Measurements from ENCODE around the gene DIPK1B. TPM values are rescaled to one million over a fixed set of nuclear protein-coding genes. Genes with fewer than 3 reads are reported as not detected.

DIPK1B gene
- total RNA-seq, 2 donors from 2014 or later: 2.0 to 25.7 TPM

DNA sequence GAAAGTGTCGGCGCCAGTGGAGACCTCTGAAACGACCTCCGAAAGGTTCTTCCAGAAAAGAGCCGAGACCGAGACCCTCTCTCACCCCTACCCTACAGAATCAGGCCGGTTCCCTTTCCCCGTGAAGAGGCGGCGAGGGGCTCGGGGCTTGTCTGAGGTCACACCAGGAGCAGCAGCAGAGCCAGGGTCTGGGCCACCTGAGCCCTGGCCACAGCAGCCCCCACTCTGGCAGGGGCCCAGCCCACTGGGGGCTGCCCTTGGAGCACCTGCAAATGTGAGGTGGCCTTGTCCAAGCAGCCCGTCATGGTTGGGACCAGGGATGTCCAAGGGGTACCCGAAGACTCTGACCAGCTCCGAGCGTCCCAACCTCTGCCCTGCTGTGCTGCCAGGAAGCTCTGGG, 34.3 kb upstream of the DIPK1B start:
- no peaks in the 10 kb centered on the region for H3K9me3 ChIP-seq
- H3K4me1 ChIP-seq: peaks cover 56% of the 10 kb centered on the region
- intact Hi-C loops (cut with DNase I): no loop called here
- no peak overlapping the region for H3K27ac ChIP-seq
- ATAC-seq: no peak
- H3K27me3 ChIP-seq: no peaks in the 10 kb centered on the region
- 86 to 87% methylated on average over 8 to 15 of the region's 15 CpGs for WGBS, 2 donors
- DNase-seq: no peak
- H3K4me3 ChIP-seq: no peak overlapping the region
- no peaks in the 10 kb centered on the region for H3K36me3 ChIP-seq (replicated peaks in 1 of 2; ENCODE audit: insufficient read depth in 1 of 2, low read depth in 2 of 2)
- TF ChIP-seq, protein P1, sequence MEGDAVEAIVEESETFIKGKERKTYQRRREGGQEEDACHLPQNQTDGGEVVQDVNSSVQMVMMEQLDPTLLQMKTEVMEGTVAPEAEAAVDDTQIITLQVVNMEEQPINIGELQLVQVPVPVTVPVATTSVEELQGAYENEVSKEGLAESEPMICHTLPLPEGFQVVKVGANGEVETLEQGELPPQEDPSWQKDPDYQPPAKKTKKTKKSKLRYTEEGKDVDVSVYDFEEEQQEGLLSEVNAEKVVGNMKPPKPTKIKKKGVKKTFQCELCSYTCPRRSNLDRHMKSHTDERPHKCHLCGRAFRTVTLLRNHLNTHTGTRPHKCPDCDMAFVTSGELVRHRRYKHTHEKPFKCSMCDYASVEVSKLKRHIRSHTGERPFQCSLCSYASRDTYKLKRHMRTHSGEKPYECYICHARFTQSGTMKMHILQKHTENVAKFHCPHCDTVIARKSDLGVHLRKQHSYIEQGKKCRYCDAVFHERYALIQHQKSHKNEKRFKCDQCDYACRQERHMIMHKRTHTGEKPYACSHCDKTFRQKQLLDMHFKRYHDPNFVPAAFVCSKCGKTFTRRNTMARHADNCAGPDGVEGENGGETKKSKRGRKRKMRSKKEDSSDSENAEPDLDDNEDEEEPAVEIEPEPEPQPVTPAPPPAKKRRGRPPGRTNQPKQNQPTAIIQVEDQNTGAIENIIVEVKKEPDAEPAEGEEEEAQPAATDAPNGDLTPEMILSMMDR (IDR thresholded peaks at IDR 0.05): no peak
- no peak for TF ChIP-seq POLR2A (IDR thresholded peaks at IDR 0.05)

DNA sequence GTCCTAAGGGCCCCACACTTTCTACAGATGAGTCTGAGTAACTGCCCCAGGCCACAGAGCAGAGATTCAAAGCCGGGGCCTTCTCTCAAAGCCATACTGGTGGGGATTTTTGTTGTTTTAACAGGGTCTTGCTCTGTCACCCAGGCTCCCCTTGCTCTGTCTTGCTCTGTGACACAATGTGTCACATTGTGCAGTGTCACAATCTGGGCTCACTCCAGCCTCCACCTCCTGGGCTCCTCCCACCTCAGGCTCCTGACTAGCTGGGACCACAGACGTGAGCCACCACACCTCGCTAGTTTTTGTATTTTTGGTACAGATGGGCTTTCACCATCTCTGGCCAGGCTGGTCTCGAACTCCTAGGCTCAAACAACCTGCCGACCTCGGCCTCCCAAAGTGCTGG, 33.7 kb upstream of the DIPK1B start:
- ATAC-seq: no peak
- H3K27me3 ChIP-seq: no peaks in the 10 kb centered on the region
- no peak overlapping the region for H3K27ac ChIP-seq
- DNase-seq: no peak
- no peak for TF ChIP-seq POLR2A (IDR thresholded peaks at IDR 0.05)
- TF ChIP-seq, protein P1 (IDR thresholded peaks at IDR 0.05): no peak
- H3K9me3 ChIP-seq: no peaks in the 10 kb centered on the region
- WGBS, 2 donors: 75 to 91% methylated on average over 5 to 6 of the region's 6 CpGs
- H3K36me3 ChIP-seq (replicated peaks in 1 of 2; ENCODE audit: insufficient read depth in 1 of 2, low read depth in 2 of 2): no peaks in the 10 kb centered on the region
- intact Hi-C loops (cut with DNase I): no loop called here
- peaks cover 62% of the 10 kb centered on the region for H3K4me1 ChIP-seq
- H3K4me3 ChIP-seq: no peak overlapping the region

DNA sequence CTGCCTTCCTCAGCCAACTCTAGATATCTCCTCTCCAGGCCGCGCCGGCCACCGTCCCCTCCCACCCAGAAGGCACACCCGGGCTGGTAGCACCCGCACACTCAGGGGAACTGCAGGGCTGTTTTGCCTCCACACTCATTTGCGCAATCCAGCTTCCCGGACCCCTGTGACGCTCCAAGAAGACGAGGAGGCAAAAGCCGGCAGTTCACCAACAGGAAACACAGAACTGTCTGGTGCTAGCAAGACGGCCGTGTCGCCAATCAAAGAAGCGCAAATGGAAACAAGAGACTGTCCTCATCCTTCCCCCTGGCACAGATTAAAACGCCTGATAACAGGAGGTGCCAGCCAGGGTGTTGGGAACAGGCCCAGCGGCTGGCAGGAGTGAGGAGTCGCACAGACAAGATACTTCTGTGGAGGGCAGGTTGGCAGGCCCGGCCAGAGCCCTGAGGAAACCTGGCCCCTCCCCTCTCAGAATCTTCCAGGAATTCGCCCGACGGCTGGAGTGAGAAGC, 32.9 kb upstream of the DIPK1B start:
- ATAC-seq (no peak), DNase-seq (peak in 1 of 4 donors; percentile 73)
- Histone ChIP-seq H3K27ac (peak overlapping the region in 1 of 4 donors; percentile 24), H3K36me3 (replicated peaks in 1 of 2; ENCODE audit: insufficient read depth in 1 of 2, low read depth in 2 of 2) (no peaks in the 10 kb centered on the region), H3K4me1 (peaks cover 64% of the 10 kb centered on the region), H3K4me3 (no peak overlapping the region), H3K27me3 (no peaks in the 10 kb centered on the region), H3K9me3 (no peaks in the 10 kb centered on the region)
- TF ChIP-seq, protein P1 (IDR thresholded peaks at IDR 0.05): no peak
- TF ChIP-seq POLR2A (IDR thresholded peaks at IDR 0.05): peak in 1 of 3 donors; percentile 33
- intact Hi-C loops (cut with DNase I): no loop called here
- WGBS, 2 donors: 60 to 77% methylated on average over 21 to 22 of the region's 22 CpGs

DNA sequence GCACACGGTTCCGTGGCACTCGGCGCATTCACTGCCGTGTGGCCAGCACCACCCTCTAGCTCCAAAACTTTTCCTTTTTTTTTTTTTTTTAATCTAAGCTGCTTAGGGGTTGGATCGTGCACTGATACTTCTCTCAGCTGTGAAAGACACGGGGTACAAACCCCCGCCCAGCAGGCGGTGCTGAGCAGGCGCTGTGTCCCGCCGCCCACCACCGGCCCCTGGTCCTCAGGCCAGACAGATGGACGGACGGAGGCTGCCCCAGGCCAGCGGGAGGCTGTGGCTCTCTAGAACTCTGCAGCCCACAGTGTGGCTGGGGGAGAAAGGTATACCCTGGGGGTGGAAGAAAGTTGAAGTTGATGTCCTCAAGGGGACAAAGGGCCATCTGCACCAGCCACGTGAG, 31.3 kb upstream of the DIPK1B start:
- intact Hi-C loops (cut with DNase I): no loop called here
- peaks cover 64% of the 10 kb centered on the region for H3K4me1 ChIP-seq
- no peaks in the 10 kb centered on the region for H3K9me3 ChIP-seq
- ATAC-seq: no peak
- WGBS, 2 donors: 92 to 94% methylated on average over 16 to 17 of the region's 17 CpGs
- TF ChIP-seq POLR2A (IDR thresholded peaks at IDR 0.05): no peak
- TF ChIP-seq, protein P1 (IDR thresholded peaks at IDR 0.05): no peak
- H3K27ac ChIP-seq: no peak overlapping the region
- no peak for DNase-seq
- no peak overlapping the region for H3K4me3 ChIP-seq
- H3K36me3 ChIP-seq (replicated peaks in 1 of 2; ENCODE audit: insufficient read depth in 1 of 2, low read depth in 2 of 2): no peaks in the 10 kb centered on the region
- H3K27me3 ChIP-seq: no peaks in the 10 kb centered on the region

DNA sequence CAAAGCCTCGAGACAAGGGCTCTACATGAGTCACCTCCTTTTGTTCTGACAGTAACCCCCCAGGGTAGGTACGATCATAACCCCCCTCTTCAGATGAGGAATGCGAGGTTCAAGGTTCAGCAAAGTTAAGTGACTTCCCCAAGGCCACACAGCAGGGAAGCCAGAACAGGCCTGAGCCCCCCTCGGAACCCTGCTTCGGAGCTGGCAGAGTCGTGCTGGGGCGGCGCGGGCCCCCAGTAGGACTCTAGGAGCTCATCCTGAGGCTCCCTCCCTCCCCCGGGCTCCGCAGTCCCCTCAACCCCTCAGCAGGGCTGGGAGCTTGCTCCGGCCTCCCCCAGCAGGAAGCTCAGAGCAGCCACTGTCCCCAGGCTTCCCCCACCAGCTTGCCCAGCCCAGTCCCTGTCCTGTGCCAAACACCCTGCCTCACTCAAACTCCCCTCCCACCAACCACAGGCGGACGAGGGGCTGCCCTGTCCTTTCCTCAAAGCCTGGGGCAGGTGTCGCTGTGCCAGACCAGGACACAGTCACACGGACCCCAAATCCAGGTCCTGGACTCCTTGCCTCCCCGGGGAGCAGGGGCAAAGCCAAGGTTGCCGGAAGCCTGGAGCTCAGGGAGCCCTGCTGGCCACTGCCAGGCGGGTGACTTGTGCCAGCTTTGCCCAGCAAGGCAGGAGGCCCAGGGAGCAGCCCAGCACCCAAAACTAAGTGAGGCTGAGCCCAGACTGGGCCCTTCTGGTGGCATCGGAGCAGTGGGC, 30.2 kb upstream of the DIPK1B start:
- ATAC-seq (no peak), DNase-seq (no peak)
- Histone ChIP-seq H3K9me3 (no peaks in the 10 kb centered on the region), H3K27ac (no peak overlapping the region), H3K27me3 (no peaks in the 10 kb centered on the region), H3K36me3 (replicated peaks in 1 of 2; ENCODE audit: insufficient read depth in 1 of 2, low read depth in 2 of 2) (no peaks in the 10 kb centered on the region), H3K4me1 (peaks cover 61% of the 10 kb centered on the region), H3K4me3 (no peak overlapping the region)
- intact Hi-C loops (cut with DNase I): no loop called here
- TF ChIP-seq POLR2A (IDR thresholded peaks at IDR 0.05): no peak
- TF ChIP-seq, protein P1 (IDR thresholded peaks at IDR 0.05): no peak
- 75 to 90% methylated on average over 12 to 20 of the region's 20 CpGs for WGBS, 2 donors
